ENCODE measurements around the gene PCBP3.
"Not testable (repeated sequence)": the region's sequence is repeated elsewhere in the genome, so short reads cannot be mapped to it uniquely, and the experiment has no call there.

The PCBP3 gene

GRCh38 chr21:45602106-45602505 is 41.4 kb upstream of the PCBP3 start:
- TF ChIP-seq CTCF (IDR thresholded peaks at IDR 0.05; ENCODE audit: insufficient read depth, low read length, poor library complexity, severe bottlenecking): no peak
- TF ChIP-seq EZH2phosphoT487 (conservative IDR thresholded peaks at IDR 0.05; ENCODE audit: low read length): no peak
- Histone ChIP-seq H3F3A (ENCODE audit: insufficient read depth) (no peaks in the 10 kb centered on the region), H3K9me3 (ENCODE audit: insufficient read depth, low read length) (no peaks in the 10 kb centered on the region), H3K36me3 (ENCODE audit: low read length) (no peaks in the 10 kb centered on the region; the same call in 1 of the 2 replicates), H3K9ac (ENCODE audit: low read length) (no peak overlapping the region), H3K4me2 (ENCODE audit: low read depth, low read length, poor library complexity, severe bottlenecking) (no peak overlapping the region), H3K27ac (ENCODE audit: low read depth, low read length) (no peak overlapping the region), H3K27me3 (ENCODE audit: low read length) (no peaks in the 10 kb centered on the region), H3K9me2 (replicated peaks; ENCODE audit: insufficient read depth, low read length) (no peaks in the 10 kb centered on the region), H4K20me1 (ENCODE audit: low read depth, low read length) (no peaks in the 10 kb centered on the region), H3K79me2 (ENCODE audit: insufficient read depth, low read length) (no peaks in the 10 kb centered on the region), H2AFZ (ENCODE audit: low read depth, low read length, severe bottlenecking) (no peak overlapping the region), H3K4me3 (ENCODE audit: insufficient read depth, low read length, poor library complexity, severe bottlenecking) (no peak overlapping the region)

- Histone ChIP-seq H3K27me3 (ENCODE audit: low read length) (no peaks in the 10 kb centered on the region), H3K4me3 (ENCODE audit: insufficient read depth, low read length, poor library complexity, severe bottlenecking) (no peak overlapping the region), H3K4me2 (ENCODE audit: low read depth, low read length, poor library complexity, severe bottlenecking) (no peak overlapping the region), H3F3A (ENCODE audit: insufficient read depth) (no peaks in the 10 kb centered on the region), H3K9ac (ENCODE audit: low read length) (no peak overlapping the region), H3K36me3 (ENCODE audit: low read length) (no peaks in the 10 kb centered on the region; the same call in 1 of the 2 replicates), H3K9me2 (replicated peaks; ENCODE audit: insufficient read depth, low read length) (no peaks in the 10 kb centered on the region), H2AFZ (ENCODE audit: low read depth, low read length, severe bottlenecking) (no peak overlapping the region), H3K27ac (ENCODE audit: low read depth, low read length) (no peak overlapping the region), H3K79me2 (ENCODE audit: insufficient read depth, low read length) (no peaks in the 10 kb centered on the region), H4K20me1 (ENCODE audit: low read depth, low read length) (no peaks in the 10 kb centered on the region), H3K9me3 (ENCODE audit: insufficient read depth, low read length) (no peaks in the 10 kb centered on the region)
- TF ChIP-seq CTCF (IDR thresholded peaks at IDR 0.05; ENCODE audit: insufficient read depth, low read length, poor library complexity, severe bottlenecking): no peak
- no peak for TF ChIP-seq EZH2phosphoT487 (conservative IDR thresholded peaks at IDR 0.05; ENCODE audit: low read length)
Observed at GRCh38 chr21:45603481-45603880, 40.0 kb upstream of the PCBP3 start.

GRCh38 chr21:45604681-45605080 is 38.8 kb upstream of the PCBP3 start:
- H3K27me3 ChIP-seq (ENCODE audit: low read length); H3K79me2 ChIP-seq (ENCODE audit: insufficient read depth, low read length); H3K4me3 ChIP-seq (ENCODE audit: insufficient read depth, low read length, poor library complexity, severe bottlenecking): not testable (repeated sequence)

GRCh38 chr21:45607021-45607908 is 36.3 kb upstream of the PCBP3 start:
- no peaks in the 10 kb centered on the region for H3K9me3 ChIP-seq (ENCODE audit: insufficient read depth, low read length)
- H3K79me2 ChIP-seq (ENCODE audit: insufficient read depth, low read length): no peaks in the 10 kb centered on the region
- no peak overlapping the region for H3K4me2 ChIP-seq (ENCODE audit: low read depth, low read length, poor library complexity, severe bottlenecking)
- H3K9me2 ChIP-seq (replicated peaks; ENCODE audit: insufficient read depth, low read length): no peaks in the 10 kb centered on the region
- H2AFZ ChIP-seq (ENCODE audit: low read depth, low read length, severe bottlenecking): no peak overlapping the region
- H3F3A ChIP-seq (ENCODE audit: insufficient read depth): no peaks in the 10 kb centered on the region
- no peak overlapping the region for H3K9ac ChIP-seq (ENCODE audit: low read length)
- TF ChIP-seq EZH2phosphoT487 (conservative IDR thresholded peaks at IDR 0.05; ENCODE audit: low read length) (no peak), CTCF (IDR thresholded peaks at IDR 0.05; ENCODE audit: insufficient read depth, low read length, poor library complexity, severe bottlenecking) (no peak)
- H3K4me3 ChIP-seq (ENCODE audit: insufficient read depth, low read length, poor library complexity, severe bottlenecking): no peak overlapping the region
- no peaks in the 10 kb centered on the region for H3K27me3 ChIP-seq (ENCODE audit: low read length)
- H3K27ac ChIP-seq (ENCODE audit: low read depth, low read length): no peak overlapping the region
- H4K20me1 ChIP-seq (ENCODE audit: low read depth, low read length): no peaks in the 10 kb centered on the region
- no peaks in the 10 kb centered on the region; the same call in 1 of the 2 replicates for H3K36me3 ChIP-seq (ENCODE audit: low read length)

More at GRCh38 chr21:45604681-45605080, 38.8 kb upstream of the PCBP3 start:
- H3K36me3 ChIP-seq (ENCODE audit: low read length); H2AFZ ChIP-seq (ENCODE audit: low read depth, low read length, severe bottlenecking); H3K9me3 ChIP-seq (ENCODE audit: insufficient read depth, low read length); H3F3A ChIP-seq (ENCODE audit: insufficient read depth); H3K9me2 ChIP-seq (replicated peaks; ENCODE audit: insufficient read depth, low read length); H3K27ac ChIP-seq (ENCODE audit: low read depth, low read length); H3K4me2 ChIP-seq (ENCODE audit: low read depth, low read length, poor library complexity, severe bottlenecking); H4K20me1 ChIP-seq (ENCODE audit: low read depth, low read length); H3K9ac ChIP-seq (ENCODE audit: low read length): not testable (repeated sequence)

All from SU-DHL-6 (cell line).